HG03378 (cell line): ENCODE results near the gene FAM199X.
"Not testable (repeated sequence)": the region's sequence is repeated elsewhere in the genome, so short reads cannot be mapped to it uniquely, and the experiment has no call there.

ENCODE experiments used
- ATAC-seq: cut with Tn5 transposase; IDR thresholded peaks from one replicate; pipeline ENCODE4 v1.9.1; 2021; ENCODE audit warnings: mild to moderate bottlenecking, moderate library complexity; ENCODE audit not compliant: unreplicated experiment

The FAM199X gene

GRCh38 chrX:104187931-104188330 lies 21.7 kb downstream of the FAM199X start:
- no peak for ATAC-seq

- ATAC-seq = no peak
Measured at GRCh38 chrX:104189837-104190236, 23.6 kb downstream of the FAM199X start.

- no peak for ATAC-seq
Measured at GRCh38 chrX:104193485-104193884, 27.2 kb downstream of the FAM199X start.

GRCh38 chrX:104195013-104195412 lies 28.8 kb downstream of the FAM199X start:
- peak; percentile 9 for ATAC-seq

GRCh38 chrX:104195489-104196084 lies 29.3 kb downstream of the FAM199X start:
- ATAC-seq = peak; percentile 83

GRCh38 chrX:104205548-104205947 lies 39.3 kb downstream of the FAM199X start:
- no peak for ATAC-seq

- ATAC-seq = no peak
Measured at GRCh38 chrX:104211187-104211586, 44.9 kb downstream of the FAM199X start.

- ATAC-seq = not testable (repeated sequence)
Measured at GRCh38 chrX:104230060-104230459, 63.8 kb downstream of the FAM199X start.
